ENCODE data around the gene FHIT. TPM values are rescaled to one million over a fixed set of nuclear protein-coding genes. Genes with fewer than 3 reads are reported as not detected.

FHIT gene
- total and polyA plus RNA-seq, 10 of the 15 experiments (the other 5 are each of a cell fraction or from before 2014, with no cell fraction given) = 4.2 to 14.9 (median 9.4) TPM

- intact Hi-C loops (cut with micrococcal nuclease; ENCODE audit: unreplicated experiment) = no loop called here
- no peaks in the 10 kb centered on the region for H3K36me3 ChIP-seq (ENCODE audit: control insufficient read depth in 2 of 2, insufficient read depth in 2 of 2, low read length in 1 of 2)
- no peak for DNase-seq (ENCODE audit: low read depth, low spot score)
- BruUV-seq (replicated peaks) = no TSS peak
- ChIA-PET POLR2A (no interaction called here), RAD21 (ENCODE audit: unreplicated experiment) (no interaction called here), CTCF (interaction anchor here (1.2 kb wide), 1 partner anchor 13 kb away, joined by 3 read pairs; no protein-coding TSS in a partner anchor), SMC1A (ENCODE audit: uncharacterized antibody, unreplicated experiment) (no interaction called here)
- in situ Hi-C loops (cut with MboI) = no loop called here
- H3K27me3 ChIP-seq (replicated peaks in 1 of 2; ENCODE audit: control insufficient read depth in 2 of 2, insufficient read depth in 2 of 2, low read length in 1 of 2) = no peaks in the 10 kb centered on the region
- no peak overlapping the region for H3K4me3 ChIP-seq
- H3K79me2 ChIP-seq (ENCODE audit: control insufficient read depth, insufficient read depth, low read length) = no peaks in the 10 kb centered on the region
- WGBS (ENCODE audit: insufficient coverage, insufficient replicate concordance, low lambda C conversion rate, missing lambda C conversion rate) = 48% methylated on average over 2 of the region's 2 CpGs
- no peaks in the 10 kb centered on the region for H3K4me1 ChIP-seq (ENCODE audit: control insufficient read depth, insufficient read depth, low read length)
- H2AFZ ChIP-seq (ENCODE audit: control insufficient read depth, low read depth, low read length) = no peak overlapping the region
- ATAC-seq = no peak
- H3K4me2 ChIP-seq (ENCODE audit: control insufficient read depth, insufficient read depth) = no peak overlapping the region
- FAIRE-seq = no peak
- H3K9me3 ChIP-seq (replicated peaks; ENCODE audit: control insufficient read depth, insufficient read depth, low read length) = no peaks in the 10 kb centered on the region
- H4K20me1 ChIP-seq (ENCODE audit: control insufficient read depth, insufficient read depth) = no peaks in the 10 kb centered on the region
- no peak overlapping the region for H3K27ac ChIP-seq (ENCODE audit: control insufficient read depth, insufficient read depth)
- H3K9ac ChIP-seq (ENCODE audit: control insufficient read depth, insufficient read depth, low read length) = no peak overlapping the region
- TF ChIP-seq, protein P1, sequence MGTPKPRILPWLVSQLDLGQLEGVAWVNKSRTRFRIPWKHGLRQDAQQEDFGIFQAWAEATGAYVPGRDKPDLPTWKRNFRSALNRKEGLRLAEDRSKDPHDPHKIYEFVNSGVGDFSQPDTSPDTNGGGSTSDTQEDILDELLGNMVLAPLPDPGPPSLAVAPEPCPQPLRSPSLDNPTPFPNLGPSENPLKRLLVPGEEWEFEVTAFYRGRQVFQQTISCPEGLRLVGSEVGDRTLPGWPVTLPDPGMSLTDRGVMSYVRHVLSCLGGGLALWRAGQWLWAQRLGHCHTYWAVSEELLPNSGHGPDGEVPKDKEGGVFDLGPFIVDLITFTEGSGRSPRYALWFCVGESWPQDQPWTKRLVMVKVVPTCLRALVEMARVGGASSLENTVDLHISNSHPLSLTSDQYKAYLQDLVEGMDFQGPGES (IDR thresholded peaks at IDR 0.05) = no peak
- TF ChIP-seq, protein P2, sequence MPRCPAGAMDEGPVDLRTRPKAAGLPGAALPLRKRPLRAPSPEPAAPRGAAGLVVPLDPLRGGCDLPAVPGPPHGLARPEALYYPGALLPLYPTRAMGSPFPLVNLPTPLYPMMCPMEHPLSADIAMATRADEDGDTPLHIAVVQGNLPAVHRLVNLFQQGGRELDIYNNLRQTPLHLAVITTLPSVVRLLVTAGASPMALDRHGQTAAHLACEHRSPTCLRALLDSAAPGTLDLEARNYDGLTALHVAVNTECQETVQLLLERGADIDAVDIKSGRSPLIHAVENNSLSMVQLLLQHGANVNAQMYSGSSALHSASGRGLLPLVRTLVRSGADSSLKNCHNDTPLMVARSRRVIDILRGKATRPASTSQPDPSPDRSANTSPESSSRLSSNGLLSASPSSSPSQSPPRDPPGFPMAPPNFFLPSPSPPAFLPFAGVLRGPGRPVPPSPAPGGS (IDR thresholded peaks at IDR 0.05; ENCODE audit: borderline replicate concordance, insufficient read depth, low read depth, low read length, poor library complexity, severe bottlenecking) = no peak
- TF ChIP-seq, protein P3, sequence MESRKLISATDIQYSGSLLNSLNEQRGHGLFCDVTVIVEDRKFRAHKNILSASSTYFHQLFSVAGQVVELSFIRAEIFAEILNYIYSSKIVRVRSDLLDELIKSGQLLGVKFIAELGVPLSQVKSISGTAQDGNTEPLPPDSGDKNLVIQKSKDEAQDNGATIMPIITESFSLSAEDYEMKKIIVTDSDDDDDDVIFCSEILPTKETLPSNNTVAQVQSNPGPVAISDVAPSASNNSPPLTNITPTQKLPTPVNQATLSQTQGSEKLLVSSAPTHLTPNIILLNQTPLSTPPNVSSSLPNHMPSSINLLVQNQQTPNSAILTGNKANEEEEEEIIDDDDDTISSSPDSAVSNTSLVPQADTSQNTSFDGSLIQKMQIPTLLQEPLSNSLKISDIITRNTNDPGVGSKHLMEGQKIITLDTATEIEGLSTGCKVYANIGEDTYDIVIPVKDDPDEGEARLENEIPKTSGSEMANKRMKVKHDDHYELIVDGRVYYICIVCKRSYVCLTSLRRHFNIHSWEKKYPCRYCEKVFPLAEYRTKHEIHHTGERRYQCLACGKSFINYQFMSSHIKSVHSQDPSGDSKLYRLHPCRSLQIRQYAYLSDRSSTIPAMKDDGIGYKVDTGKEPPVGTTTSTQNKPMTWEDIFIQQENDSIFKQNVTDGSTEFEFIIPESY (IDR thresholded peaks at IDR 0.05) = no peak
- TF ChIP-seq, protein P4, sequence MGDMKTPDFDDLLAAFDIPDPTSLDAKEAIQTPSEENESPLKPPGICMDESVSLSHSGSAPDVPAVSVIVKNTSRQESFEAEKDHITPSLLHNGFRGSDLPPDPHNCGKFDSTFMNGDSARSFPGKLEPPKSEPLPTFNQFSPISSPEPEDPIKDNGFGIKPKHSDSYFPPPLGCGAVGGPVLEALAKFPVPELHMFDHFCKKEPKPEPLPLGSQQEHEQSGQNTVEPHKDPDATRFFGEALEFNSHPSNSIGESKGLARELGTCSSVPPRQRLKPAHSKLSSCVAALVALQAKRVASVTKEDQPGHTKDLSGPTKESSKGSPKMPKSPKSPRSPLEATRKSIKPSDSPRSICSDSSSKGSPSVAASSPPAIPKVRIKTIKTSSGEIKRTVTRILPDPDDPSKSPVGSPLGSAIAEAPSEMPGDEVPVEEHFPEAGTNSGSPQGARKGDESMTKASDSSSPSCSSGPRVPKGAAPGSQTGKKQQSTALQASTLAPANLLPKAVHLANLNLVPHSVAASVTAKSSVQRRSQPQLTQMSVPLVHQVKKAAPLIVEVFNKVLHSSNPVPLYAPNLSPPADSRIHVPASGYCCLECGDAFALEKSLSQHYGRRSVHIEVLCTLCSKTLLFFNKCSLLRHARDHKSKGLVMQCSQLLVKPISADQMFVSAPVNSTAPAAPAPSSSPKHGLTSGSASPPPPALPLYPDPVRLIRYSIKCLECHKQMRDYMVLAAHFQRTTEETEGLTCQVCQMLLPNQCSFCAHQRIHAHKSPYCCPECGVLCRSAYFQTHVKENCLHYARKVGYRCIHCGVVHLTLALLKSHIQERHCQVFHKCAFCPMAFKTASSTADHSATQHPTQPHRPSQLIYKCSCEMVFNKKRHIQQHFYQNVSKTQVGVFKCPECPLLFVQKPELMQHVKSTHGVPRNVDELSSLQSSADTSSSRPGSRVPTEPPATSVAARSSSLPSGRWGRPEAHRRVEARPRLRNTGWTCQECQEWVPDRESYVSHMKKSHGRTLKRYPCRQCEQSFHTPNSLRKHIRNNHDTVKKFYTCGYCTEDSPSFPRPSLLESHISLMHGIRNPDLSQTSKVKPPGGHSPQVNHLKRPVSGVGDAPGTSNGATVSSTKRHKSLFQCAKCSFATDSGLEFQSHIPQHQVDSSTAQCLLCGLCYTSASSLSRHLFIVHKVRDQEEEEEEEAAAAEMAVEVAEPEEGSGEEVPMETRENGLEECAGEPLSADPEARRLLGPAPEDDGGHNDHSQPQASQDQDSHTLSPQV (IDR thresholded peaks at IDR 0.05) = no peak
- TF ChIP-seq CHD1 (IDR thresholded peaks at IDR 0.05; ENCODE audit: low read depth, low read length) (no peak), CREM (IDR thresholded peaks at IDR 0.05; ENCODE audit: low read depth) (no peak), BRCA1 (IDR thresholded peaks at IDR 0.05; ENCODE audit: low read depth, low read length) (no peak), NFYB (IDR thresholded peaks at IDR 0.05; ENCODE audit: insufficient read depth, low read depth, low read length) (no peak), NR2C2 (IDR thresholded peaks at IDR 0.05; ENCODE audit: borderline replicate concordance, control insufficient read depth, insufficient read length, low read depth) (no peak), MTA2 (IDR thresholded peaks at IDR 0.05; ENCODE audit: low read depth) (no peak), SREBF2 (IDR thresholded peaks at IDR 0.05; ENCODE audit: low read length) (no peak), MAX (IDR thresholded peaks at IDR 0.05; ENCODE audit: low read depth, low read length) (no peak), PAX8 (IDR thresholded peaks at IDR 0.05) (no peak), SREBF1 (IDR thresholded peaks at IDR 0.05; ENCODE audit: low read length) (no peak)
Measured at GRCh38 chr3:60343831-60344230, 907.4 kb downstream of the FHIT start.
